ENCODE results near the gene P4HA3. TPM values are rescaled to one million over a fixed set of nuclear protein-coding genes. Genes with fewer than 3 reads are reported as not detected.
A peak's percentile ranks its signal among the peaks of the same experiment; 100 is the strongest.

The P4HA3 gene
- total RNA-seq, 1 donor from 2014 or later: 0.45 TPM

- ATAC-seq: no peak
- DNase-seq (ENCODE audit: low spot score): no peak
- intact Hi-C loops (cut with DNase I): no loop called here
Observed at GRCh38 chr11:74276581-74276980, 34.9 kb downstream of the P4HA3 start.

- no peak for ATAC-seq
- no peak for DNase-seq (ENCODE audit: low spot score)
- intact Hi-C loops (cut with DNase I): no loop called here
Observed at GRCh38 chr11:74272276-74272675, 39.2 kb downstream of the P4HA3 start.

- DNase-seq (ENCODE audit: low spot score): no peak
- peak; percentile 91 for ATAC-seq
- intact Hi-C loops (cut with DNase I): no loop called here
Observed at GRCh38 chr11:74269161-74269811, 42.2 kb downstream of the P4HA3 start.

GRCh38 chr11:74268456-74268855 lies 43.0 kb downstream of the P4HA3 start:
- no peak for DNase-seq (ENCODE audit: low spot score)
- intact Hi-C loops (cut with DNase I): no loop called here
- ATAC-seq: no peak

GRCh38 chr11:74267014-74267413 lies 44.4 kb downstream of the P4HA3 start:
- ATAC-seq (no peak), DNase-seq (ENCODE audit: low spot score) (no peak)
- intact Hi-C loops (cut with DNase I): no loop called here

GRCh38 chr11:74265256-74265655 lies 46.2 kb downstream of the P4HA3 start:
- DNase-seq (ENCODE audit: low spot score): no peak
- ATAC-seq: no peak
- intact Hi-C loops (cut with DNase I): no loop called here

GRCh38 chr11:74262725-74263124 lies 48.7 kb downstream of the P4HA3 start:
- DNase-seq (ENCODE audit: low spot score) (no peak), ATAC-seq (no peak)
- intact Hi-C loops (cut with DNase I): no loop called here

GRCh38 chr11:74257959-74258553 lies 53.4 kb downstream of the P4HA3 start:
- intact Hi-C loops (cut with DNase I): loop anchor here (10.0 kb wide), 1 partner anchor 187 kb away; no protein-coding TSS in a partner anchor
- peak; percentile 68 for DNase-seq (ENCODE audit: low spot score)
- ATAC-seq: peak; percentile 92

GRCh38 chr11:74256378-74257133 lies 54.9 kb downstream of the P4HA3 start:
- no peak for ATAC-seq
- no peak for DNase-seq (ENCODE audit: low spot score)
- intact Hi-C loops (cut with DNase I): loop anchor here (10.0 kb wide), 1 partner anchor 188 kb away; no protein-coding TSS in a partner anchor

- ATAC-seq: peak; percentile 65
- DNase-seq (ENCODE audit: low spot score): no peak
- intact Hi-C loops (cut with DNase I): loop anchor here (10.0 kb wide), 1 partner anchor 189 kb away; no protein-coding TSS in a partner anchor
Observed at GRCh38 chr11:74255741-74256375, 55.6 kb downstream of the P4HA3 start.

- DNase-seq (ENCODE audit: low spot score): no peak
- no peak for ATAC-seq
Observed at GRCh38 chr11:74253361-74253760, 58.1 kb downstream of the P4HA3 start.

GRCh38 chr11:74249496-74249895 lies 61.9 kb downstream of the P4HA3 start:
- intact Hi-C loops (cut with DNase I): no loop called here
- ATAC-seq (no peak), DNase-seq (ENCODE audit: low spot score) (no peak)

More at GRCh38 chr11:74253361-74253760, 58.1 kb downstream of the P4HA3 start:
- intact Hi-C loops (cut with DNase I): loop anchor here (10.0 kb wide), 1 partner anchor 191 kb away; no protein-coding TSS in a partner anchor

- DNase-seq (ENCODE audit: low spot score): no peak
- ATAC-seq: no peak
- intact Hi-C loops (cut with DNase I): no loop called here
Observed at GRCh38 chr11:74248469-74248868, 63.0 kb downstream of the P4HA3 start.

- intact Hi-C loops (cut with DNase I): no loop called here
- no peak for ATAC-seq
Observed at GRCh38 chr11:74238243-74238642, 73.2 kb downstream of the P4HA3 start.

GRCh38 chr11:74237541-74237940 lies 73.9 kb downstream of the P4HA3 start:
- intact Hi-C loops (cut with DNase I): no loop called here
- DNase-seq (ENCODE audit: low spot score): no peak
- no peak for ATAC-seq

More at GRCh38 chr11:74238243-74238642, 73.2 kb downstream of the P4HA3 start:
- no peak for DNase-seq (ENCODE audit: low spot score)

GRCh38 chr11:74235121-74235520 lies 76.3 kb downstream of the P4HA3 start:
- intact Hi-C loops (cut with DNase I): no loop called here
- no peak for DNase-seq (ENCODE audit: low spot score)
- no peak for ATAC-seq

- DNase-seq (ENCODE audit: low spot score): no peak
- no peak for ATAC-seq
- intact Hi-C loops (cut with DNase I): no loop called here
Observed at GRCh38 chr11:74233683-74234082, 77.8 kb downstream of the P4HA3 start.

- intact Hi-C loops (cut with DNase I): no loop called here
- DNase-seq (ENCODE audit: low spot score): no peak
- no peak for ATAC-seq
Observed at GRCh38 chr11:74232311-74232950, 79.0 kb downstream of the P4HA3 start.

- no peak for ATAC-seq
- no peak for DNase-seq (ENCODE audit: low spot score)
- intact Hi-C loops (cut with DNase I): no loop called here
Observed at GRCh38 chr11:74226907-74227306, 84.5 kb downstream of the P4HA3 start.
